ENCODE results near the gene PRG3. TPM values are rescaled to one million over a fixed set of nuclear protein-coding genes. Genes with fewer than 3 reads are reported as not detected.
"Not testable (repeated sequence)": the region's sequence is repeated elsewhere in the genome, so short reads cannot be mapped to it uniquely, and the experiment has no call there.

PRG3 gene
- total RNA-seq, 2 donors from 2014 or later: not detected

- intact Hi-C loops (cut with DNase I): loop anchor here (5.0 to 10.0 kb wide), 3 partner anchors 134 to 506 kb away; no protein-coding TSS in a partner anchor
- no peak for DNase-seq
- ATAC-seq: no peak
Observed at GRCh38 chr11:57348052-57348451, 32.9 kb downstream of the PRG3 start.

GRCh38 chr11:57347336-57347735 is 33.6 kb downstream of the PRG3 start:
- intact Hi-C loops (cut with DNase I): loop anchor here (5.0 to 10.0 kb wide), 3 partner anchors 135 to 505 kb away; no protein-coding TSS in a partner anchor
- ATAC-seq (no peak), DNase-seq (no peak)

GRCh38 chr11:57345555-57346211 is 35.3 kb downstream of the PRG3 start:
- ATAC-seq (peak; percentile 68 to 75), DNase-seq (peak; percentile 74)
- intact Hi-C loops (cut with DNase I): loop anchor here (2.0 to 10.0 kb wide), 5 partner anchors 111 to 503 kb away; no protein-coding TSS in a partner anchor

GRCh38 chr11:57344826-57345225 is 36.1 kb downstream of the PRG3 start:
- intact Hi-C loops (cut with DNase I): loop anchor here (2.0 to 10.0 kb wide), 5 partner anchors 112 to 503 kb away; no protein-coding TSS in a partner anchor
- ATAC-seq (no peak), DNase-seq (no peak)

GRCh38 chr11:57343825-57344224 is 37.1 kb downstream of the PRG3 start:
- DNase-seq (no peak), ATAC-seq (no peak)
- intact Hi-C loops (cut with DNase I): loop anchor here (2.0 to 10.0 kb wide), 3 partner anchors 113 to 297 kb away; no protein-coding TSS in a partner anchor

- DNase-seq (no peak), ATAC-seq (no peak)
- intact Hi-C loops (cut with DNase I): loop anchor here in 1 of 2 donors (10.0 kb wide), 1 partner anchor 182 kb away; no protein-coding TSS in a partner anchor
Observed at GRCh38 chr11:57342702-57343101, 38.2 kb downstream of the PRG3 start.

GRCh38 chr11:57341250-57341808 is 39.6 kb downstream of the PRG3 start:
- intact Hi-C loops (cut with DNase I): loop anchor here in 1 of 2 donors (10.0 kb wide), 1 partner anchor 183 kb away; no protein-coding TSS in a partner anchor
- ATAC-seq: no peak
- no peak for DNase-seq

GRCh38 chr11:57340039-57340615 is 40.8 kb downstream of the PRG3 start:
- intact Hi-C loops (cut with DNase I): loop anchor here in 1 of 2 donors (10.0 kb wide), 1 partner anchor 185 kb away; no protein-coding TSS in a partner anchor
- ATAC-seq (no peak), DNase-seq (no peak)

GRCh38 chr11:57339328-57339727 is 41.6 kb downstream of the PRG3 start:
- ATAC-seq (no peak), DNase-seq (no peak)
- intact Hi-C loops (cut with DNase I): no loop called here

GRCh38 chr11:57338142-57338541 is 42.8 kb downstream of the PRG3 start, which contains the start of gene P2RX3:
TSS of gene P2RX3 (plus strand) at chr11:57338352. CDS start at chr11:57338551, 199 bp downstream.
- ATAC-seq (no peak), DNase-seq (no peak)
- intact Hi-C loops (cut with DNase I): no loop called here

GRCh38 chr11:57336856-57337255 is 44.1 kb downstream of the PRG3 start:
- intact Hi-C loops (cut with DNase I); ATAC-seq; DNase-seq: not testable (repeated sequence)

GRCh38 chr11:57336111-57336666 is 44.8 kb downstream of the PRG3 start:
- no peak for ATAC-seq
- DNase-seq: no peak
- intact Hi-C loops (cut with DNase I): no loop called here

GRCh38 chr11:57335343-57336110 is 45.4 kb downstream of the PRG3 start, which contains the start of gene SSRP1:
TSS of gene SSRP1 (minus strand) at chr11:57335892. CDS start at chr11:57335121, 771 bp downstream.
- intact Hi-C loops (cut with DNase I): no loop called here
- peak; percentile 92 for DNase-seq
- ATAC-seq: peak; percentile 98 to 99

GRCh38 chr11:57335023-57335342 is 46.0 kb downstream of the PRG3 start:
- ATAC-seq: no peak
- intact Hi-C loops (cut with DNase I): no loop called here
- no peak for DNase-seq

GRCh38 chr11:57332694-57333440 is 48.1 kb downstream of the PRG3 start:
- DNase-seq (no peak), ATAC-seq (no peak)
- intact Hi-C loops (cut with DNase I): no loop called here

- ATAC-seq (no peak), DNase-seq (no peak)
- intact Hi-C loops (cut with DNase I): no loop called here
Observed at GRCh38 chr11:57331720-57332119, 49.2 kb downstream of the PRG3 start.

- DNase-seq: no peak
- no peak for ATAC-seq
- intact Hi-C loops (cut with DNase I): no loop called here
Observed at GRCh38 chr11:57330029-57330428, 50.9 kb downstream of the PRG3 start.

- DNase-seq: no peak
- intact Hi-C loops (cut with DNase I): no loop called here
- ATAC-seq: no peak
Observed at GRCh38 chr11:57327721-57328120, 53.2 kb downstream of the PRG3 start.

All from left cardiac atrium (tissue), 4 donors.